IMR-90 (cell line): ENCODE data around the gene SNRNP25. TPM values are rescaled to one million over a fixed set of nuclear protein-coding genes. Genes with fewer than 3 reads are reported as not detected.

ENCODE experiments used
- ATAC-seq: fragments of 200-7000 bp; cut with Tn5 transposase; 2 replicates; pipeline ENCODE4 v1.9.1; 2020; ENCODE audit warnings: low read depth, mild to moderate bottlenecking, moderate library complexity
- BruUV-seq: library from RNA; stranded (reverse); fragments of 400-500 nt; replicated peaks from 2 replicates; lab custom pipeline; 2021; lab: Mats Ljungman, UMichigan
- CTCF ChIA-PET: fragments of 300-600 bp; formaldehyde crosslinking; extraction: SDS; loops from one replicate; lab custom pipeline; 2021; ENCODE audit warnings: antibody characterized with exemption; lab: Yijun Ruan, JAX
- POLR2A ChIA-PET: fragments of 300-600 bp; sonication (Branson Sonifier 250); formaldehyde crosslinking; loops from one replicate; lab custom pipeline; 2022; ENCODE audit warnings: antibody characterized with exemption; ENCODE audit not compliant: unreplicated experiment; lab: Charles Lee
- DNase-seq: peaks from one replicate; pipeline ENCODE4 v3.0.0; 2013
- H2AFZ ChIP-seq: replicated peaks from 2 replicates; pipeline ENCODE3; 2013; ENCODE audit warnings: low read length, mild to moderate bottlenecking; ENCODE audit not compliant: poor library complexity
- H2AK5ac ChIP-seq: 2 replicates; pipeline ENCODE4 v1.6.1; 2013; ENCODE audit warnings: low read depth, low read length, inconsistent platforms
- H2AK9ac ChIP-seq: replicated peaks from 2 replicates; pipeline ENCODE3; 2013; ENCODE audit warnings: mild to moderate bottlenecking, low read depth, low read length, moderate library complexity; ENCODE audit not compliant: poor library complexity
- H2BK120ac ChIP-seq: 2 replicates; pipeline ENCODE4 v1.6.1; 2013; ENCODE audit warnings: low read depth, low read length, inconsistent platforms
- H2BK15ac ChIP-seq: 3 replicates; pipeline ENCODE4 v1.6.1; 2013; ENCODE audit warnings: low read depth, low read length, inconsistent platforms
- H2BK20ac ChIP-seq: 2 replicates; pipeline ENCODE4 v1.6.1; 2013; ENCODE audit warnings: low read depth, mild to moderate bottlenecking, inconsistent platforms, low read length, moderate library complexity
- H2BK5ac ChIP-seq: 2 replicates; pipeline ENCODE4 v1.6.1; 2013; ENCODE audit warnings: mild to moderate bottlenecking, low read depth, low read length, inconsistent platforms; ENCODE audit not compliant: poor library complexity, severe bottlenecking
- H3K14ac ChIP-seq: replicated peaks from 2 replicates; pipeline ENCODE4 v1.6.1; 2013; ENCODE audit warnings: low read depth, low read length, inconsistent platforms
- H3K18ac ChIP-seq: 2 replicates; pipeline ENCODE4 v1.6.1; 2013; ENCODE audit warnings: low read depth, low read length, control low read depth
- H3K23ac ChIP-seq: 2 replicates; pipeline ENCODE4 v1.6.1; 2013; ENCODE audit warnings: low read depth, low read length, inconsistent platforms
- H3K27ac ChIP-seq: 2 replicates; pipeline ENCODE4 v1.5.1; 2013; ENCODE audit warnings: mild to moderate bottlenecking, control low read depth, low read length; ENCODE audit not compliant: insufficient read depth
- H3K27me3 ChIP-seq: 2 replicates; pipeline ENCODE4 v1.6.1; 2013; ENCODE audit warnings: low read length; ENCODE audit not compliant: control insufficient read depth, insufficient read depth
- H3K36me3 ChIP-seq: 2 replicates; pipeline ENCODE4 v1.6.1; 2013; ENCODE audit warnings: low read length, mixed read lengths; ENCODE audit not compliant: control insufficient read depth, insufficient read depth
- H3K4ac ChIP-seq: 2 replicates; pipeline ENCODE4 v1.6.1; 2013; ENCODE audit warnings: low read depth, low read length, inconsistent platforms
- H3K4me1 ChIP-seq: 2 replicates; pipeline ENCODE4 v1.6.1; 2013; ENCODE audit warnings: low read length, mixed read lengths; ENCODE audit not compliant: control insufficient read depth, insufficient read depth
- H3K4me2 ChIP-seq: 2 replicates; pipeline ENCODE4 v1.6.1; 2013; ENCODE audit warnings: low read depth, mild to moderate bottlenecking, control low read depth, low read length, moderate library complexity
- H3K4me3 ChIP-seq: 2 replicates; pipeline ENCODE4 v1.5.1; 2013; ENCODE audit warnings: low read depth, mild to moderate bottlenecking, control low read depth, low read length, moderate library complexity; ENCODE audit not compliant: insufficient read depth
- H3K56ac ChIP-seq: 2 replicates; pipeline ENCODE4 v1.6.1; 2013; ENCODE audit warnings: low read length, inconsistent platforms; ENCODE audit not compliant: insufficient read depth; ENCODE audit errors: extremely low read depth
- H3K79me1 ChIP-seq, 2 experiments: 2 replicates each; pipeline ENCODE4 v1.6.1; 2013; ENCODE audit warnings: low read length in 2 of 2, inconsistent platforms in 1 of 2, low read depth in 1 of 2
- H3K9ac ChIP-seq: 2 replicates; pipeline ENCODE4 v1.6.1; 2013; ENCODE audit warnings: low read depth, low read length, control low read depth
- H3K9me1 ChIP-seq: 2 replicates; pipeline ENCODE4 v1.6.1; 2013; ENCODE audit warnings: low read length, inconsistent platforms; ENCODE audit not compliant: insufficient read depth
- H3K9me3 ChIP-seq: 2 replicates; pipeline ENCODE4 v1.6.1; 2013; ENCODE audit warnings: low read length; ENCODE audit not compliant: control insufficient read depth, insufficient read depth
- H4K20me1 ChIP-seq: 2 replicates; pipeline ENCODE4 v1.6.1; 2013; ENCODE audit warnings: low read length, inconsistent platforms; ENCODE audit not compliant: insufficient read depth
- H4K5ac ChIP-seq: 2 replicates; pipeline ENCODE4 v1.6.1; 2013; ENCODE audit warnings: mild to moderate bottlenecking, low read depth, low read length, control low read depth
- H4K8ac ChIP-seq, 2 experiments: 2 replicates each; pipeline ENCODE4 v1.6.1; 2013; ENCODE audit warnings: low read depth in 2 of 2, low read length in 2 of 2, control low read depth in 1 of 2, inconsistent platforms in 1 of 2
- H4K91ac ChIP-seq: 2 replicates; pipeline ENCODE4 v1.6.1; 2013; ENCODE audit warnings: low read depth, low read length, inconsistent platforms; ENCODE audit not compliant: insufficient read depth
- CEBPB ChIP-seq: IDR thresholded peaks from 2 replicates; pipeline ENCODE4 v1.6.1; 2012; ENCODE audit warnings: low read depth, low read length, improper control_type of control experiment
- FOS ChIP-seq: fragments of 150-350 bp; IDR thresholded peaks from 2 replicates; pipeline ENCODE4 v1.6.1; 2016; ENCODE audit warnings: low read depth, low read length
- MXI1 ChIP-seq: IDR thresholded peaks from 2 replicates; pipeline ENCODE4 v1.6.1; 2012; ENCODE audit warnings: low read depth, mild to moderate bottlenecking, low read length, moderate library complexity, borderline replicate concordance
- NFE2L2 ChIP-seq: fragments of 150-350 bp; IDR thresholded peaks from 2 replicates; pipeline ENCODE4 v1.6.1; 2016; ENCODE audit warnings: low read depth, mild to moderate bottlenecking, low read length
- WGBS, 2 experiments: methylation state at CpG; one replicate each; pipeline versions ENCODE4 v1.1.5 to v1.1.7; 2013; ENCODE audit warnings: missing lambda C conversion rate in 2 of 2; ENCODE audit not compliant: insufficient read length in 1 of 2; ENCODE audit errors: extremely low coverage in 2 of 2; 5-methylcytosine and 5-hydroxymethylcytosine counted together
- dilution Hi-C: fragments of 300-500 bp; cut with HindIII; formaldehyde crosslinking; loops from one replicate; pipeline ENCODE4 v1.14.3; 2018; ENCODE audit warnings: low sequenced_read_pairs; ENCODE audit not compliant: unreplicated experiment
- in situ Hi-C: fragments of 300-500 bp; cut with MboI; formaldehyde crosslinking; loops from 3 replicates; pipeline ENCODE4 v1.14.3; 2019; ENCODE audit warnings: low sequenced_read_pairs, inconsistent platforms, mixed read lengths
- intact Hi-C: fragments of 100-400 bp; cut with micrococcal nuclease; formaldehyde crosslinking; loops from 2 replicates; pipeline ENCODE4 v1.10.0; 2022
- polyA plus RNA-seq, 3 experiments: library from polyadenylated mRNA; depleted of rRNA; stranded (reverse); fragments of >200 nt; gene quantifications; 2 replicates each; pipeline ENCODE4 v1.2.3, GENCODE V29; 2012; ENCODE audit warnings: low replicate concordance in 1 of 3
- total RNA-seq: library from RNA; depleted of rRNA; stranded (reverse); fragments of >200 nt; gene quantifications from 2 replicates; pipeline ENCODE4 v1.2.3, GENCODE V29; 2012
- TF ChIP-seq, protein P1 (sequence below): fragments of 150-350 bp; IDR thresholded peaks from 2 replicates; pipeline ENCODE4 v1.6.1; 2017; ENCODE audit warnings: mild to moderate bottlenecking, antibody characterized with exemption, low read length, low read depth

SNRNP25 gene
- total and polyA plus RNA-seq, 2 of the 4 experiments (the other 2 are of a cell fraction): 67.2 to 88.0 TPM

DNA sequence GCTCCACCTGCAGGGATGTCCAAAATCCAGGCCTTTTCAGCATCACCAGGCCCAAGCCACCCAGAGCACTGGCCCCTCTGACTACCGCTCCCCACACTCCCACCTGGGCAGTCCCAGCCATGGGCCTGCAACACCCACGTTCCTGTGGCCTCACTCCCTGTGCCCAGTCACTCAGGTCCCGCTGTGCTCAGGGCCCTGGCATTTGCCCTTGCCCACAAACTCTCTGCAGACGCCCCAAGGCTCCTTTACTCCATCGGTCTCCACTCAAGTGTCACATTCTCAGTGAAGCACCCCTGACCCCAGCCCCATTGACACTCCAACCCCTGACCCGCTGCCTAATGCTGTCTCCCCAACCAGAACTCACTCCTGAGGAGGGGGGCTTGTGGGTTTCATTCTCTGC lies 48.0 kb downstream of the SNRNP25 start:
- Histone ChIP-seq H3K9me3 (no peaks in the 10 kb centered on the region), H3K27me3 (no peaks in the 10 kb centered on the region), H2BK15ac (no peak overlapping the region), H3K56ac (no peak overlapping the region), H3K4me3 (no peak overlapping the region), H2BK120ac (no peak overlapping the region), H2AFZ (no peak overlapping the region), H3K23ac (no peak overlapping the region), H4K8ac (no peak overlapping the region), H3K9ac (no peak overlapping the region), H3K14ac (no peak overlapping the region), H3K4me2 (no peak overlapping the region), H4K5ac (no peak overlapping the region), H3K9me1 (no peaks in the 10 kb centered on the region), H2AK5ac (no peak overlapping the region), H2BK5ac (no peak overlapping the region), H4K20me1 (peaks cover 23% of the 10 kb centered on the region), H3K36me3 (peaks cover 37% of the 10 kb centered on the region), H4K91ac (no peak overlapping the region), H3K18ac (no peak overlapping the region), H2AK9ac (no peak overlapping the region), H3K4ac (no peak overlapping the region), H2BK20ac (no peak overlapping the region), H3K4me1 (peaks cover 3% of the 10 kb centered on the region; the same call in 1 of the 2 replicates), H3K27ac (no peak overlapping the region), H3K79me1 (peaks cover 3 to 27% of the 10 kb centered on the region in 2 experiments; a peak in 2 of 4 replicates)
- no TSS peak for BruUV-seq
- in situ Hi-C loops: no loop called here
- ATAC-seq: no peak
- POLR2A ChIA-PET: no interaction called here
- DNase-seq: no peak
- 79% methylated on average over 2 of the region's 6 CpGs; no CpG with 5 or more reads in 1 of the 2 experiments for WGBS, 2 experiments
- no peak for TF ChIP-seq MXI1
- TF ChIP-seq, protein P1, sequence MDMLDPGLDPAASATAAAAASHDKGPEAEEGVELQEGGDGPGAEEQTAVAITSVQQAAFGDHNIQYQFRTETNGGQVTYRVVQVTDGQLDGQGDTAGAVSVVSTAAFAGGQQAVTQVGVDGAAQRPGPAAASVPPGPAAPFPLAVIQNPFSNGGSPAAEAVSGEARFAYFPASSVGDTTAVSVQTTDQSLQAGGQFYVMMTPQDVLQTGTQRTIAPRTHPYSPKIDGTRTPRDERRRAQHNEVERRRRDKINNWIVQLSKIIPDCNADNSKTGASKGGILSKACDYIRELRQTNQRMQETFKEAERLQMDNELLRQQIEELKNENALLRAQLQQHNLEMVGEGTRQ: no peak
- no peak for TF ChIP-seq CEBPB
- TF ChIP-seq FOS: no peak
- TF ChIP-seq NFE2L2: no peak
- intact Hi-C loops: no loop called here
- CTCF ChIA-PET: no interaction called here
- dilution Hi-C loops: no loop called here
